ENCODE measurements around the gene PTPRG. TPM values are rescaled to one million over a fixed set of nuclear protein-coding genes. Genes with fewer than 3 reads are reported as not detected.

Gene PTPRG
- total and polyA plus RNA-seq, 2 of the 13 experiments (the other 11 are each of a cell fraction or from before 2014, with no cell fraction given), result 8.0 to 25.3 TPM

GRCh38 chr3:61985020-61985419 lies 423.6 kb downstream of the PTPRG start (continued):
- TF ChIP-seq, protein P1, sequence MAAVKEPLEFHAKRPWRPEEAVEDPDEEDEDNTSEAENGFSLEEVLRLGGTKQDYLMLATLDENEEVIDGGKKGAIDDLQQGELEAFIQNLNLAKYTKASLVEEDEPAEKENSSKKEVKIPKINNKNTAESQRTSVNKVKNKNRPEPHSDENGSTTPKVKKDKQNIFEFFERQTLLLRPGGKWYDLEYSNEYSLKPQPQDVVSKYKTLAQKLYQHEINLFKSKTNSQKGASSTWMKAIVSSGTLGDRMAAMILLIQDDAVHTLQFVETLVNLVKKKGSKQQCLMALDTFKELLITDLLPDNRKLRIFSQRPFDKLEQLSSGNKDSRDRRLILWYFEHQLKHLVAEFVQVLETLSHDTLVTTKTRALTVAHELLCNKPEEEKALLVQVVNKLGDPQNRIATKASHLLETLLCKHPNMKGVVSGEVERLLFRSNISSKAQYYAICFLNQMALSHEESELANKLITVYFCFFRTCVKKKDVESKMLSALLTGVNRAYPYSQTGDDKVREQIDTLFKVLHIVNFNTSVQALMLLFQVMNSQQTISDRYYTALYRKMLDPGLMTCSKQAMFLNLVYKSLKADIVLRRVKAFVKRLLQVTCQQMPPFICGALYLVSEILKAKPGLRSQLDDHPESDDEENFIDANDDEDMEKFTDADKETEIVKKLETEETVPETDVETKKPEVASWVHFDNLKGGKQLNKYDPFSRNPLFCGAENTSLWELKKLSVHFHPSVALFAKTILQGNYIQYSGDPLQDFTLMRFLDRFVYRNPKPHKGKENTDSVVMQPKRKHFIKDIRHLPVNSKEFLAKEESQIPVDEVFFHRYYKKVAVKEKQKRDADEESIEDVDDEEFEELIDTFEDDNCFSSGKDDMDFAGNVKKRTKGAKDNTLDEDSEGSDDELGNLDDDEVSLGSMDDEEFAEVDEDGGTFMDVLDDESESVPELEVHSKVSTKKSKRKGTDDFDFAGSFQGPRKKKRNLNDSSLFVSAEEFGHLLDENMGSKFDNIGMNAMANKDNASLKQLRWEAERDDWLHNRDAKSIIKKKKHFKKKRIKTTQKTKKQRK (IDR thresholded peaks at IDR 0.05; ENCODE audit: low read length), result no peak
- no peak for TF ChIP-seq ZC3H13 (CRISPR knock-in tag; IDR thresholded peaks at IDR 0.05)
- no peak for TF ChIP-seq ZUFSP (CRISPR knock-in tag; IDR thresholded peaks at IDR 0.05; ENCODE audit: borderline replicate concordance)

DNA sequence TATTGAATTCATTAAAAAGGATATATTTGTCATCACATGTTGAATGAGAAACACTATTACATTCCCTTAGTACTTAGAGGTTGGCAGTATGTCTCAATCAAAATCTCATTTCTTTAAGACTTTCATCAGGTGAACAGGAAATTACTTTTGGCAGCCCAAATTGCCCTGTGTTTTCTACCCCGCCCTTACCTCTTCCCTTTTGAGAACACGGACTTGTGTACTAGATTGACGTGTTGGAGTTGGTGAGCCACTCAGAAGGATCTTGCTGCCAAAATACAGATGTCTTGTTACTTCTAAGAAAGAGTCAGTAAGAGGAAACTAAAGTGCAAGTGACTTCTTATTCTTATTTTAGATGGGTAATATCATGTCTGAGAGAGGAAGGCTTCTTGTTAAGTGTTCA lies 425.1 kb downstream of the PTPRG start:
- BruUV-seq (replicated peaks), result no TSS peak
- no peak overlapping the region for H3K27ac ChIP-seq (ENCODE audit: extremely low read length, insufficient read depth, low read length)
- 0 out of 5 replicates have a peak, but pooled peaks cover under 1 to 1% of the 10 kb centered on the region in 2 experiments for H3K36me3 ChIP-seq (replicated peaks in 1 of 2; ENCODE audit: control insufficient read depth in 1 of 2, insufficient read depth in 2 of 2, low read length in 2 of 2)
- 98% methylated on average over 3 of the region's 3 CpGs for WGBS (ENCODE audit: low lambda C conversion rate)
- H3K4me1 ChIP-seq (ENCODE audit: insufficient read depth, low read length), result no peaks in the 10 kb centered on the region
- intact Hi-C loops (cut with micrococcal nuclease; ENCODE audit: unreplicated experiment) (no loop called here), in situ Hi-C loops (cut with HindIII; ENCODE audit: extremely low pct_ligation_motif_present, low pct_unique_long_range_greater_than_20kb) (no loop called here)
- H2AFZ ChIP-seq (ENCODE audit: low read length), result no peak overlapping the region
- POLR2A ChIA-PET, result no interaction called here
- no peak overlapping the region for H3K4me2 ChIP-seq (ENCODE audit: low read depth, low read length)
- CTCF ChIA-PET (ENCODE audit: low intra/inter-chr PET ratio, low total read pairs), result no interaction called here
- no peaks in the 10 kb centered on the region for H4K20me1 ChIP-seq (ENCODE audit: insufficient read depth, low read length)
- no peak overlapping the region for H3K4me3 ChIP-seq (replicated peaks in 1 of 3; ENCODE audit: insufficient read depth in 1 of 3, low read depth in 2 of 3, low read length in 3 of 3)
- no peaks in the 10 kb centered on the region for H3K79me2 ChIP-seq (ENCODE audit: insufficient read depth, low read length)
- H3K27me3 ChIP-seq (ENCODE audit: control insufficient read depth in 1 of 2, insufficient read depth in 2 of 2, low read length in 2 of 2), result no peaks in the 10 kb centered on the region; a peak in 1 of 5 replicates
- FAIRE-seq (no peak), ATAC-seq (no peak), DNase-seq (ENCODE audit: low spot score) (no peak)
- H3K9ac ChIP-seq (ENCODE audit: insufficient read depth, low read depth, low read length), result no peak overlapping the region
- no peaks in the 10 kb centered on the region for H3K9me3 ChIP-seq (ENCODE audit: low read length)
- no peak for TF ChIP-seq ZNF326 (CRISPR knock-in tag; IDR thresholded peaks at IDR 0.05; ENCODE audit: borderline replicate concordance)
- TF ChIP-seq CERS6 (CRISPR knock-in tag; IDR thresholded peaks at IDR 0.05), result no peak
- no peak for TF ChIP-seq ZNF678 (CRISPR knock-in tag; IDR thresholded peaks at IDR 0.05)
- TF ChIP-seq ZNF318 (CRISPR knock-in tag; IDR thresholded peaks at IDR 0.05), result no peak
- no peak for TF ChIP-seq NCOR1 (IDR thresholded peaks at IDR 0.05; ENCODE audit: borderline replicate concordance, low read length)

Measured in HepG2 (cell line).